HPDE6-E6E7 (cell line): ENCODE data around the gene SASH1.

Experiments used
- DNase-seq: peaks from one replicate; pipeline ENCODE4 v3.0.0; 2011; ENCODE audit warnings: missing footprints; ENCODE audit errors: extremely low spot score

Gene SASH1

DNA sequence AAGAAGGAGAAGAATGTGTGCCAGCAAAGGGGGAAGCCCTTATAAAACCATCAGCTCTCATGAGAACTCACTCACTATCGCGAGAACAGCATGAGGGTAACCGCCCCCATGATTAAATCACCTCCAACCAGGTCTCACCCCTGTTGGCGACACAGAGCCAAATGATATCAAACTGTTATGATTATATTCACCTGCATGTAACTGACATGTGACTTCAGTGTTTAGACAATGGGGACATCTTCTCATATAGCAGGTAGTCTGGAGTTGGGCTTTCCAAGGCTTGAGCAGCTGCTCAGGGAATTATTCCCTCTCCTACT lies 115.2 kb downstream of the SASH1 start:
- DNase-seq: no peak

DNA sequence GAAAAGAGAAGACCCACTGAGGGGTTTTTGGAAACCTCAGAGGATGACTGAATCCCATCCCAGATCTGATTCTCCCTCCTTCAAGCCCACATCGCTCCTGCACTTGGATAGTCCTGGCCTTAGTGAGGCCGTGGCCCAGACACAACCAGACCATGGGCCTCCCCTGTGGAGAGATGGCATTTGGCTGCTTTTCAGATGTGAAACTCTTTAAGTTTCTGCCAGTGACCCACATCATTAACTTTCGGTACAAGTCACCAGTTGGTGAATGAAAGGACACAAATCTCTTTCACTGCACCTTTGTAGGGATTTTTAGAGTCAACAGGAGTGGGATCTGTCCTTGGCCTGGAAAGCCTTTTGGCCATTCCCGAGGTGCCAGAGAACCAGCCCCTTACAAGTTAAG lies 116.6 kb downstream of the SASH1 start:
- no peak for DNase-seq

DNA sequence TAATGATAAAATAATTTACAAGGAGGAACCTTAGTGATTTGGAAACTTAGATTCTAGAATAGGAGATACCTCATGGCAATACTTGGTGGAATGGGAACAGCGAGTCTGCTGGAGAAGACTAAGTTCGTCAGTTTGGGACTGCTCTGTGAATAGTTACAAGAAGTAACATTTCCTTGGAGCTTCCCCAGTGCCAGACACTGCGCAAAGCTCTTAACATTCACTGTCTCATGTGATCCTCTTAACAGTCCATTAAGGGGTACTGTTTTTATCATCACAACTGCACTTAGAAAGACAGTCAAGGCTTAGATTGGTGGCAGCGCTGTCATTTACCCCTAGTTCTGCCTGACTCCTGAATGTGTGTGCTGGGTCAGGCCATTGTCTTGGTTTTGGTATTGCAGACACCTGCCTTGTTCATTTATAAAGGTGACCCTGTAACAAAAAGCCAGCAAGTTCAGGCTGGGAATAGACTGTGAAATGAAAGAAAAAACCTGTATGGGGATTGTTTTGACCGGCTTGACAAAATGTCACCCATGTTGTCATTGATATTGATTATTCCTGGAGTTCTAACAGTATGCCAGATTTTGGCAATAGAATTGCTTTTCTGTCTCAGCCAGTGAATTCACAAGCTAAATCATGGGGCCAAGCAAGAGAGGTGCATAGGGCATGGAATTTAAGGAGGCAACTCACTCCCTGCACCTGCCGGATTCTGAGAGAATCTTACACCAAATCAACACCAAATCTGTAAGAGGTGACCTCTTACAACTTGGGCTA lies 118.4 kb downstream of the SASH1 start:
- DNase-seq: no peak

DNA sequence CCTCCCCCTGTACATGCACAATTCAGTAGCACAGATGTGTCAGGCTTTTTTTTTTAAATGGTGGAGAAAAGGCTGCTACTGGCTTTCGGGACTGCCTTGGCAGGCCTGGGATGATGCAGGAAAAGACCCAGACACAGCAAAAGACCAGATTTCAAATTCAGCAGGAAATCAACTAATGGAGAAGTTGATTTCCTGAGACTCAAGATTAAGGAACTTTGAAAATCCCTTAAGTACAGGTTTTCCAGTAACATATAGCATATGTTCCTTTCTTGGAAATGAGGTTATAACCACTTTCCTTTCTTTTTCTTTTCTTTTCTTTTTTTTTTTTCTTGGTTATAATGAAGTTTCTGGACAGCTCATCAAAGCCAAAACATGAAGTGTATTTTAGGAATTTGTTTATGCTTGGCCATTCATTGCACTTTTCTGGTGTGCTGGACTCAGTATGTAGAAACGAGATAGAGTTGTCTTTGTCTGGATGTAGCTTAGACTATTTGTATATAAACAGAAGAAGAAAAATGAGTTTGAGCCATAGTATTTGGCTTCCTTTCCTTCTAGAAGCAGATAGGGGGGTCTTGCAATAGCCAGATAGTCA lies 119.4 kb downstream of the SASH1 start:
- DNase-seq: no peak

DNA sequence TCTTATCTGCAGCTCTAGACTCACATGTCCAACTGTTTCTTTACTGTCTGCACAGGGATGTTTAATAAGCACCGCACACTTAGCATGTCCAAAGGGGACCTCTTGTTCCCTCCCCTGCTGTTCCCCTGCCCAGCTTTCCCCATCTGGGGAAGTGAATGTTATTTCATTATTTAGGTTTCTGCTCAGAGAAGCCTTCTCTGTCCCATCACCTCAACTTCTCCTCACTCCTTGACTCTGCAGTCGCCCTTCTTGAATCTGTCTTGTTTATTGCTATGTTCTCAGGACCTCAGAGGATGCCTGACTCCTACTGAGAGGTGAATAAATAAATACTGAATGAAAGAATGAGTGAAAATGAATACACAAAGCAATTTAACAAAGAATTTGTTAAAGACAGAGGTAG lies 121.0 kb downstream of the SASH1 start:
- no peak for DNase-seq

DNA sequence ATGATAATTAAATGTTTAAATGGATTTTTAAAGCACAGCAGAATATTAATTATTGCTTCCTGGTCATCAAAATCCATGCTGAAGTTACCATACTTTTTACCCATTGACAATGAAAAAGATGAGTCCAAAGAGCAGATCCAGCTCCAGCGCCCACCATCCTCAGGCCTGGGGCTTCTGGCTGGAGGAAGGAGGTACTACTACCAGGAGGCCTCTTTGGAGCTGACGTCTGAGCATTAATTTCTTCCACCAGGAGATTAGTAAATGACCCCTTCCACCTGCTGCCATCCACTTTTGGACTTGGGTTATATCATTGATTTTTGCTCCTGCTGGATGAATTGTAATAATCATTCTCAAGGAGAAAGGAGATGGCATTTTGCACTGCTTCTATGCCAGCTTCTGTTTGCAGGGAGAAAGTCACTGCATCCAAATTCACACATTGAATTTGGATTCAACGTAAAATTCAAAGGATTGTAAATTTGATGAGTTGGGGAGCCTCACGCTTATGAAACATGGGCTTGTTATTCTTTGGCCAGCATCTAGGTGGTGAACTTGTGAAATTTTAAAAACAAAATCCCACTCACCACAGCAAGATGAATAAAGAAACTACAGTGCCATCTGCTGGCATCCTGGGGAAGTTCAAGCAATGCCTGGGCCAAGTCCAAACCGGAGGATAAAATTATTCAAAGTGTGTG lies 121.8 kb downstream of the SASH1 start:
- peak; percentile 25 for DNase-seq

DNA sequence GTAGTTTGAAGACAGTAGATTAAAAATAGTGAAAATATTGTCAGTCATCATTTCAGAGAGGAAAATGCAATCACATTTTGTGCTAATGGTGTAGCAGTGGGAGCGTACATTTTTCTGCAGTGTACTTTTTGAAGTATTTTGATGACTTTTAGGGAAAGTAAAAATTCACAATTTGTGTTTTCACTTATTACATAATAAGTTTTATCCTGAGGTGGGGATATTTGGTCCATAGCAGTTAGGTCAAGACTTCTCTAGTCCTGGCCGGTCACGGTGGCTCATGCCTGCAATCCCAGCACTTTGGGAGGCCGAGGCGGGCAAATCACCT lies 122.3 kb downstream of the SASH1 start:
- DNase-seq: no peak

DNA sequence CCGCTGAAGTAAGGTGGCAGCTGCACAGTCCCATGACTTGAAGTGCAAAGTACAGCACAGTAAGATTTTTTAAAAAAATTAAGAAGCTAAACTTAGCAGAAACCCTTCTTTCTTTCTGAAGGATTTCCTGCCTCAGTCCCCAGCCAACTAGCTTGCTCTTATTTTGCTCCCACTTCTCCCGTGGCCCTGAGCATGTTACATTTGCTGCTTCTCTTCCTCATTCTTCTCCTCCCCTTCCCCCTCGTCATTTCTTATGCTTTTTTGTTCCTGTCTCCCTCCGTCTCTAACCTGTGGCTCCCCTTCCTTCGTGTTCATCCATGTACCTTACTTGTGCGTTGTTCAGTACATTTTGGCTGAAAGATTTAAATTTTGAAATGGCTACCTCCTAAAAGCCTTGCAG lies 123.0 kb downstream of the SASH1 start:
- no peak for DNase-seq

DNA sequence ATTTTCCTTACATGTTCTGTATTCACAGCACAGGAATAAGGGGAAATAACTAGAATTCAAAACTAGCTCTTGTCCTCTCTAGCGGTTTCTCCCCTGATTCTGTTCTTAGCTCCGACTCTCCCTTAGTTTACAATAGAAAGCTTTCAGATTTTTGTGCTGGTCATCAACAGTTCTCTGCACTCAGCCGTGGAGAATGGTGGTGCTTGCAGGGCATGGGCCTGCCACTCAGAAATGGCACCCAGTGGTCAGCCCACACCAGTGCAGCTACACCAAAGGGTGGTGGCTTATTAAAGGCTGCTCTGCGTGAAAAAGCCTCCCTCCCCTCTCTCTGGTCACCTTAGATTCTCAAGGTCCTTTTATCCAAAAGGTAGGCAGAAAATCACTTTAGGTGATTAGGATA lies 123.5 kb downstream of the SASH1 start:
- no peak for DNase-seq

DNA sequence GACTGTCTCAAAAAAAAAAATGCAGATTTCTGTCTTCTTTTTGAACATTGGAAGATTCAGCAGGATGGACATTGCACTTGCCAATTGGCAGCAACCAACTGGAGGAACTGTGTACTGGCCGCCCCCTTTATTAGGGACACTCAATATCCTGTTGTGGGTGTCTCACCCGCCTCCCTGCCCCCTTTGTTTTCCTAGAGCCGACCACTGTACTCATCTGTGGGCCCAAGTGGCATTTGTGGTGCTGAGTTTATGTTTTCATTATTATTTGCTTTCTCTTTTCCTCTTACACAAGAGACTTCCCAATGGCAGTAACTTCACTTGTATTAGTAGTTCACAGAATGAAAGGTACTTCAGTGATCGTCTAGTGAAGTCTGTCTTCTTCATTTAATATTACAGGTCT lies 125.3 kb downstream of the SASH1 start:
- no peak for DNase-seq

DNA sequence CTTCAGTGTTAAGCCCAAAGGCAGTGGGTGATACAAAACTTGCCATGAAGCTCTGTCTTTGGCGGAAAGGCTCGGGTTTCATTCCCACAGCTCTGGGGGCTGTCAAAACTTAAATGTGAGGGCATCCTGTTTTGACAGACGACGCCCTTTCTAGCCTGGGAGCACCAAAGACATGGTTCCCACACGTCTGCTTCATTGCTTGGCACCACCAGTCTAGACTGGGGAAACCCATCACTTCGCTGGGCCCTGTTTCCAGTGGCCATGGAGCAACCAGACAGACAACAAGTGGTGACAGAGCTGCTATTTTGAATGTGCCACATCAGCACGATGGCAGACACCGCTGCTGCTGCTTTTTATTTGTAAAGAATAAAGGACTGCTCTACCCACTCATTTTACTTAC lies 127.5 kb downstream of the SASH1 start:
- no peak for DNase-seq

DNA sequence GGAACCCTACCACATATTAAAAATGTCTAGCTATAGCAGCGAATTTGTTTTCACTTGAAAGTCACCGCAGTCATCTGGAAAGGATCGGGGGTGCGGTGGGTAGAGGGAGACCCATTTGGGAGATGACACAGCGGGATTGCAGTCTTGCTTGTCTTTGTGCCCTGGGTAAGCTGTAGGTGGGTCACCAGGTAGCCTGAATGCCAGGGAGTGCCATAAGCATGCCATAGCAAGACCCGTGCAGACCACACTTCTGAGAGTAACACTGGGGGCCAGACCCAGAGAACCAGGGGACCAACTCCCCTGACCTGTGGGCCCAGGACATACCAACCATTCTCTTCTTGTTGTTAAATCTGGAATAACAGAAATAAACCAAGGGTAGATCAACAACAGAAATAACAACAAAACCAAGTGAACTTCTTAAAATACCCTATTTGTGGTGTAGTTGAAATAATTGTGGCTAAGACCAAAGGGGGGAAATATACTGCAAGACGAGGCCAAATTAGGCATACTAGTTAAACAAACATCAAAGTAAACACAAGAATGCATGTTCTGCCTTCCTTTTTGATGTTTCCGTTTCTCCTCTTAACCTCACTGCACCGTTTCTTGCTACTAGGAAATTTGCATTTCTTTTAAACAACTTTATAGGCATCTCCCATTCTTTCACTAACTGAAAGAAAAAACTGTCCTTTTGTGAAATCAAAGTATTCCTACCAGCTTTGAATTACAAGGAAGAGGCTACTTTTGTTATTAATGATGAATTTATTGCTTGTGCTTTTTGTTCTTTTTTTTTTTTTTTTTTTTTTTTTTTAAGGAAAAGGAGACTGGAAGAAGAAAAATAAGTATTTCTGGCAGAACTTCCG lies 128.2 kb downstream of the SASH1 start:
- DNase-seq: no peak

DNA sequence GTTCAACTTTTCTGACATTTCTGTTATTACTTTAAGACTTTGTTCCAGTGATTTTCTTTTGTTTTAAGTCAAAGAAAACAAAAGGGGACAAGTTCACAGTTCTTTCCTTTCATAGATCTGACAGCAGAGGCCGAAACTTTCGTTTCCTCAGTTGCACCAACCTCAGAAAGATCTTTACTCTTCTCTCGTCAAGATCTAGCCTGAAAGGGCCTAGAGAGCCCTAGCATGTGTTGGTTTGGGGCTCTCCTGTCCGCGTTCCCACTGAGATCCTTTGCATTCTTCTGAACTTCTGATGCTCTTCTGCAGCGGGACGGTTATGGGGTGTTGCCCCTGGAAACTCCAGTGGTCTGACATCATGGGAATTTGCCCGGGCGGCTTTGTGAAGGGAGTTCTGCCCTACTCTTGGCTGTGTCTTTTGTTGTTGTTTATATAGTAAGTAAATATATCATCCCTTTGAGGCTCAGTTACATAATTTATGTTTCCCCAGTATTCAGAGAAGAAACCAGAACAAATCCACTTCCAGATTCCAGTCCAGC lies 129.1 kb downstream of the SASH1 start:
- DNase-seq: no peak

DNA sequence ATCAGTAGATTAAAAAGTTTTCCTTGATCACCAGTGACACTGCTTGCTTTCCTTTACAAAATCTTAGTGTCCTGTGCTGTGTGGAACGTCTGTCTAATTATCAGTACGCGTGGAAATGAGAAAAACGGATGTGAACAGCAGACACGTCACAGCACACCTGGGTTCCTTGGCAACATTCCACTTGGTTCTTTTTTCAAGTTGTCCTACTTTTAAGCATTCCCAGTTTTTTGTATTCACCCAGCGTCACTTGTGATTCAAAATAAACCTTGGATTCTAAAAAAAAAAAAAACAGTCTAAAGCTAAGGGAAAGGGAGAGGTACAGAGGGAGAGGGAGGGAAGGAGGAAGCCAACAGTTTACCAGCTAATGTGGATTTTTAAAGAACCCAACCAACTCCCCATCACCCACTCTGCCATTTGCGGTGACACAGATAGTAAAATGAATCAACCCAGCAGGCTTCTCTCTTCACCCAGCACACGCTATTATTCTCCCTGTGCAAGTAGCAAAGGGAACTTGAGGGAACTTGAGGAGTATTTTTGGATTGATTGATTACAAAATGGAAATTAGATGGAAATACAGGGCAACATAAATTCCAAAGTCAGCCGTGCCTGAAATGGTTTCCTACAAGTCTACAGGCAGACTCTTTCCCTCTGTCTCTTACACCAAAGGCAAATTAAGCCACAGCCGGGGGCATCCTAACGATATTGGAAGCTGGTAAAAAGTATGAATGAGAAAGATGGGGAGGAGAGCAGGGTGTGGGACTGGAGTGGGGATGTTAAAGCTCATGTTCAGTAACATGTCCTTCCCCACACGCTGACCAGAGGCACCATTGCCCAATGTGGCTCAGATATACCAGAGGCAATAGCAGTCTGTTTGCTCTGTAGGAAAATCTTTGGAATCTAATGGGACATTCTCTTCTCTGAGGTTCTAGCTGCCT lies 129.8 kb downstream of the SASH1 start:
- DNase-seq: no peak

DNA sequence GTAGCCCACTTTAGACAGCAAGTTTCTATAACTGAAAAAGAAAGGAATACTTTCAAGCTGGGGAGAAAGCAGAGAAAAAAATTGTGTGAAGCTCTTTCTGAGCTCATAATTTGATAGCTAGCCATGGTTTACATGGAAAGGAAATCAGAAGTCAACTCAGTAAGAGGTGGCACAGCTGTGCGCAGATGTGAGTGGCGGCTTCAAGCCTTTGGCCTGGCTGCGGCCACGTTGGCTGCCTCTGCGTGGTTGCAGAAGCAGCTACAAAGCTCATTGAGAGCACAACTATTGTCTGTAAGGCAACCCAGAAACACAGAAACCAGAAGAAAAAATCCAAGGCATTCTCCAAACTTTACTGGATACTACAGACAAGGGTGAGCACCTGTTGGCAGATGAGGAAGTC lies 136.9 kb downstream of the SASH1 start:
- DNase-seq: no peak

DNA sequence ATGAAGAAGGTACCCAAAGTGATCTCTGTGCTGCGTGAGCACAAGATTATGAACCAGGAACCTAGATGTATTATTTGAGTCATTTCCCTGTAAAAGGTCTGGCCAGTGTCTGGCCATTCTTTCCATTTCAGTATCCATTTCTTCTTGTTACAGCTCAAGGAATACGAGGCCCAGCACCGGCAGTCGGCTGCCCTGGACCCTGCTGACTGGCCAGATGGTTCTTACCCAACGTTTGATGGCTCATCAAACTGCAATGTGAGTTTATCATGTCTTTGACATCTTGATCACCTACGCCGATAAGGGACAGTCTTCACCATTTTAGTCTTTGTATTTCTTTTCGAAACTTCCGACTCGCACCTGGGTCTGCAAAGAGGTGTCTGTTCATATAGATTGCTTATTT lies 144.8 kb downstream of the SASH1 start:
- no peak for DNase-seq

DNA sequence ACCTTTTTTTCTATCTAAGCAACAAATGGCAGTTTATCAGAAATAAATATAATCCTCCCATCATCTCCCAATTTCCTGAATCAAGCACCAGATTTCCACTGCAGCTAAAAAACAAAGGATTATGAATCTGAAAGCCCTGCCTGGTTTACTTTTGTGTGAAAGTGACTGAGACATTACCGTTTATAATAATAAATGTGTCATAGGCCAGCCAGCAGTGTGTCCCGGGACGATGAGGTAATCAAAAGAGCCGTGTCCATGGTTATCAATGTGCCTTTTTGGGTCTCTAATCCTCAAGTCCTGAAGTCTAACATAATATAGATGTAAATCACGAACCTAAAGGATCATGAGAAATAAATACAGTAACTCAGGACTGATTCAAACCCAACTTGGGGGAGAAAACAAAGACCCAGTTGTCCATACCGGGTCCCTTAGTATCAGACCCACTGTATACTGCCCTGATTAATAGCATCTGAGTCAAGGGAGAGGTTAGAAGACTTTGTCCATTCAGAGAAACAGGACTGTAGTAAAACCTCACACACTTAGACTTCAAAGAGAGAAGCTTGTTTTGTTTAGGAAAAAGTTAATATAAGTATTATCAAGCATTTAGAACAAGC lies 149.1 kb downstream of the SASH1 start:
- no peak for DNase-seq

DNA sequence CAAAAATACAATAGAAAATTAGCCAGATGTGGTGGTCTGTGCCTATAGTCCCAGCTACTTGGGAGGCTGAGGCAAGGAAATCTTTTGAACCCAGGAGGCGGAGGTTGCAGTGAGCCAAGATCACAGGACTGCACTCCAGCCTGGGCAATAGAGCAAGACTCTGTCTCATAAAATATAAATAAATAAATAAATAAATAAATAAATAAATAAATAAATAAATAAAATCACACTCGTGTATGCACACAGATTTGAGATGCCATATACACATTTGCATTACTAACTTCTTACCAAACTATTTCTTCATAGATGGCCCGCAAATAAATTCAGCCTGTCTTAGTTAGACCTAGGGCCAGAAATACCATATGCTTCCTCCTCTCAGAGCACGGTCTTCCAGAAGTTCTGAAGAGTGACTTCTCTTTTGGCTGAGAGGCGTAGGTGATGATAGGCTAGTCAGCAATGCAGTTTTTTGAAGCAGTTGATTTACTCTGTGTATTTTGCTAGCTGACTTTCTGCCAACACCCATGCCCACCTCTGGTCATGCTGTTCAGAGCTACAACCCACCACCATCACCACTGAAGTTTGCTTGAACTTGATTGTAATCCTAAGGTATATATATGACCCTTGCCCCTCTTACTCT lies 150.1 kb downstream of the SASH1 start:
- DNase-seq: no peak

DNA sequence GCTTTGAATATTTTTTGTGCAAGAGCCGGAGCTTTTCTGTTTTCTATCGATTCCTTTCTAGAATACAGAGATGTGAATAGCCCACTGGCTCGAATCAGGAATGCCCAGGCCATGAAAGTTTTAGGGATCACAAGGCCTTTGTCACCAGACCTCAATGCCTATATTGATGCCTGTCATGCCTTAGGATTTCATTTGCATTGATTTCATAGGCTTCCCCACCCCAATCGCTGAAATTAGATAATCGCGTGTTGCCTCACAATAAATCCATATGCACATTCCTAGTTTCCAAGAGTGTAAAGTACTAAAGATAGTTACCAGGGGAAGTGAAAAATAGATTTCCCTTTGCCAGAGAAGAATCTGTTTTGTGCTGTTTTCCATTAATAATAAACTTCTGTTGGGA lies 150.8 kb downstream of the SASH1 start:
- DNase-seq: no peak

DNA sequence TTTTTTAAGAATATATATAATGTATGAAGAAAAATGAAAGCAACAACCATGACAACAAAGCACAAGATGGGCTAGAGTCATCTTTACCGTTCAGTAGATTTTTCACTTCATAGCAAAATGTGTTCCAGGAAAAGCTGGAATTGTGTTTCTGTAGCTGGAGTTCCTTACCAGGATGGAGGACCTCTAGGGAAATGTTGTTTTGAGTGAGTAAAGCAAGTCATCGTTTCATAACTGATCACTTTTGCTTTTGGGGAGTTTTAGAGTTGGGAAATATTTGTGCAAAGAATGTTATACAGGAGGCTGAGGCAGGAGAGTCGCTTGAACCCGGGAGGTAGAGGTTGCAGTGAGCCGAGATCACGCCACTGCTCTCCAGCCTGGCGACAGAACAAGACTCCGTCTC lies 151.6 kb downstream of the SASH1 start:
- DNase-seq: no peak
